ENCODE data around the gene CDC37L1. TPM values are rescaled to one million over a fixed set of nuclear protein-coding genes. Genes with fewer than 3 reads are reported as not detected.

The CDC37L1 gene
- total RNA-seq, 1 donor from 2014 or later, result 10.7 TPM

- TF ChIP-seq CTCF (IDR thresholded peaks at IDR 0.05; ENCODE audit: unreplicated experiment), result no peak
- Mint-ChIP-seq H3K27me3 (ENCODE audit: unreplicated experiment) (peaks cover 12% of the 10 kb centered on the region), H3K9me3 (ENCODE audit: unreplicated experiment) (no peaks in the 10 kb centered on the region), H3K36me3 (ENCODE audit: low read depth, unreplicated experiment) (peaks cover 4% of the 10 kb centered on the region), H3K4me3 (ENCODE audit: unreplicated experiment) (no peak overlapping the region), H3K4me1 (ENCODE audit: unreplicated experiment) (peaks cover 34% of the 10 kb centered on the region), H3K27ac (ENCODE audit: unreplicated experiment) (no peak overlapping the region)
- no peak for DNase-seq (ENCODE audit: low spot score)
These were observed 11.7 kb upstream of the CDC37L1 start for GRCh38 chr9:4667681-4668080.

- Mint-ChIP-seq H3K36me3 (ENCODE audit: low read depth, unreplicated experiment) (peaks cover 4% of the 10 kb centered on the region), H3K27ac (ENCODE audit: unreplicated experiment) (no peak overlapping the region), H3K9me3 (ENCODE audit: unreplicated experiment) (no peaks in the 10 kb centered on the region), H3K27me3 (ENCODE audit: unreplicated experiment) (peaks cover 6% of the 10 kb centered on the region), H3K4me3 (ENCODE audit: unreplicated experiment) (no peak overlapping the region), H3K4me1 (ENCODE audit: unreplicated experiment) (peaks cover 26% of the 10 kb centered on the region)
- TF ChIP-seq CTCF (IDR thresholded peaks at IDR 0.05; ENCODE audit: unreplicated experiment), result no peak
- no peak for DNase-seq (ENCODE audit: low spot score)
These were observed 10.8 kb upstream of the CDC37L1 start for GRCh38 chr9:4668604-4669003.

- Mint-ChIP-seq H3K27ac (ENCODE audit: unreplicated experiment) (no peak overlapping the region), H3K4me1 (ENCODE audit: unreplicated experiment) (peaks cover 17% of the 10 kb centered on the region), H3K27me3 (ENCODE audit: unreplicated experiment) (peaks cover 6% of the 10 kb centered on the region), H3K36me3 (ENCODE audit: low read depth, unreplicated experiment) (peaks cover 4% of the 10 kb centered on the region), H3K4me3 (ENCODE audit: unreplicated experiment) (no peak overlapping the region), H3K9me3 (ENCODE audit: unreplicated experiment) (no peaks in the 10 kb centered on the region)
- no peak for TF ChIP-seq CTCF (IDR thresholded peaks at IDR 0.05; ENCODE audit: unreplicated experiment)
- no peak for DNase-seq (ENCODE audit: low spot score)
These were observed 9.5 kb upstream of the CDC37L1 start for GRCh38 chr9:4669890-4670289.

GRCh38 chr9:4670591-4670990 is 8.8 kb upstream of the CDC37L1 start:
- DNase-seq (ENCODE audit: low spot score), result no peak
- TF ChIP-seq CTCF (IDR thresholded peaks at IDR 0.05; ENCODE audit: unreplicated experiment), result no peak
- H3K4me3 Mint-ChIP-seq (ENCODE audit: unreplicated experiment), result no peak overlapping the region
- no peaks in the 10 kb centered on the region for H3K9me3 Mint-ChIP-seq (ENCODE audit: unreplicated experiment)
- H3K36me3 Mint-ChIP-seq (ENCODE audit: low read depth, unreplicated experiment), result peaks cover 4% of the 10 kb centered on the region
- H3K4me1 Mint-ChIP-seq (ENCODE audit: unreplicated experiment), result peaks cover 10% of the 10 kb centered on the region
- H3K27ac Mint-ChIP-seq (ENCODE audit: unreplicated experiment), result no peak overlapping the region
- H3K27me3 Mint-ChIP-seq (ENCODE audit: unreplicated experiment), result peaks cover 2% of the 10 kb centered on the region

GRCh38 chr9:4671737-4672136 is 7.6 kb upstream of the CDC37L1 start:
- no peak for TF ChIP-seq CTCF (IDR thresholded peaks at IDR 0.05; ENCODE audit: unreplicated experiment)
- peaks cover 2% of the 10 kb centered on the region for H3K27me3 Mint-ChIP-seq (ENCODE audit: unreplicated experiment)
- no peaks in the 10 kb centered on the region for H3K9me3 Mint-ChIP-seq (ENCODE audit: unreplicated experiment)
- DNase-seq (ENCODE audit: low spot score), result no peak
- no peak overlapping the region for H3K27ac Mint-ChIP-seq (ENCODE audit: unreplicated experiment)
- peaks cover 6% of the 10 kb centered on the region for H3K4me1 Mint-ChIP-seq (ENCODE audit: unreplicated experiment)
- no peak overlapping the region for H3K4me3 Mint-ChIP-seq (ENCODE audit: unreplicated experiment)
- H3K36me3 Mint-ChIP-seq (ENCODE audit: low read depth, unreplicated experiment), result no peaks in the 10 kb centered on the region

All from endothelial cell (in vitro differentiated cells).